GM23338 (cell line): ENCODE data around the gene RABL3. TPM values are rescaled to one million over a fixed set of nuclear protein-coding genes. Genes with fewer than 3 reads are reported as not detected.

Experiments
- ATAC-seq: fragments of 200-7000 bp; cut with Tn5 transposase; 3 replicates; pipeline ENCODE4 v1.9.1; 2020
- DNase-seq: peaks from one replicate; pipeline ENCODE4 v3.0.0-alpha.2; 2015; ENCODE audit warnings: low spot score
- H2AFZ ChIP-seq: fragments of 200-600 bp; sonication (generic); 2 replicates; pipeline ENCODE4 v1.8.0; 2016; ENCODE audit warnings: antibody characterized with exemption, mild to moderate bottlenecking, moderate library complexity
- H3F3A ChIP-seq: fragments of 200-600 bp; sonication (generic); replicated peaks from 2 replicates; pipeline ENCODE4 v1.8.0; 2017; ENCODE audit warnings: antibody characterized with exemption, mixed run types, low read depth
- H3K27ac ChIP-seq: fragments of 200-600 bp; sonication (generic); 2 replicates; pipeline ENCODE4 v1.6.1; 2016; ENCODE audit warnings: low read depth
- H3K27me3 ChIP-seq: fragments of 200-600 bp; sonication (generic); 2 replicates; pipeline ENCODE4 v1.8.0; 2016; ENCODE audit warnings: mild to moderate bottlenecking, mixed run types, moderate library complexity; ENCODE audit not compliant: insufficient read depth
- H3K36me3 ChIP-seq: fragments of 200-600 bp; sonication (generic); 2 replicates; pipeline ENCODE4 v1.8.0; 2016; ENCODE audit warnings: mild to moderate bottlenecking; ENCODE audit not compliant: insufficient read depth
- H3K4me1 ChIP-seq: fragments of 200-600 bp; sonication (generic); 2 replicates; pipeline ENCODE4 v1.8.0; 2016; ENCODE audit warnings: mild to moderate bottlenecking, moderate library complexity; ENCODE audit not compliant: insufficient read depth
- H3K4me2 ChIP-seq: fragments of 200-600 bp; sonication (generic); 2 replicates; pipeline ENCODE4 v1.7.1; 2017; ENCODE audit warnings: mixed run types
- H3K4me3 ChIP-seq: fragments of 200-600 bp; sonication (generic); 2 replicates; pipeline ENCODE4 v1.6.1; 2016; ENCODE audit warnings: mixed run types
- H3K79me2 ChIP-seq: fragments of 200-600 bp; sonication (generic); replicated peaks from 2 replicates; pipeline ENCODE4 v1.8.0; 2017; ENCODE audit warnings: mild to moderate bottlenecking; ENCODE audit not compliant: insufficient read depth
- H3K9me2 ChIP-seq: fragments of 200-600 bp; sonication (generic); 2 replicates; pipeline ENCODE4 v1.8.0; 2017; ENCODE audit not compliant: insufficient read depth
- H4K20me1 ChIP-seq: fragments of 200-600 bp; sonication (generic); replicated peaks from 2 replicates; pipeline ENCODE4 v1.8.0; 2017; ENCODE audit warnings: mild to moderate bottlenecking; ENCODE audit not compliant: insufficient read depth
- H3K27ac Mint-ChIP-seq: 2 replicates; pipeline ENCODE4 v1.8.0; 2020; ENCODE audit warnings: inconsistent platforms, mild to moderate bottlenecking, moderate library complexity, mixed read lengths
- H3K27me3 Mint-ChIP-seq: 3 replicates; pipeline ENCODE4 v1.8.0; 2022; ENCODE audit warnings: low read depth, mild to moderate bottlenecking, moderate library complexity, mixed read lengths, inconsistent platforms; ENCODE audit not compliant: insufficient read depth, poor library complexity
- H3K36me3 Mint-ChIP-seq: 3 replicates; pipeline ENCODE4 v1.8.0; 2021; ENCODE audit warnings: low read depth, mild to moderate bottlenecking, inconsistent platforms, moderate library complexity, mixed read lengths
- H3K4me1 Mint-ChIP-seq: 3 replicates; pipeline ENCODE4 v1.8.0; 2020; ENCODE audit warnings: mild to moderate bottlenecking, inconsistent platforms, mixed read lengths
- H3K4me3 Mint-ChIP-seq: 3 replicates; pipeline ENCODE4 v1.8.0; 2021; ENCODE audit warnings: moderate library complexity, mild to moderate bottlenecking, inconsistent platforms, mixed read lengths
- H3K9me3 Mint-ChIP-seq: 3 replicates; pipeline ENCODE4 v1.8.0; 2020; ENCODE audit warnings: moderate library complexity, mild to moderate bottlenecking, inconsistent platforms, mixed read lengths
- ETS1 ChIP-seq: IDR thresholded peaks from 2 replicates; pipeline ENCODE4 v1.6.1; 2016; ENCODE audit warnings: antibody characterized with exemption
- EZH2phosphoT487 ChIP-seq: fragments of 200-600 bp; sonication (generic); IDR thresholded peaks from one replicate; pipeline ENCODE4 v1.8.1; 2018; ENCODE audit warnings: antibody characterized with exemption; ENCODE audit not compliant: unreplicated experiment
- JUNB ChIP-seq: IDR thresholded peaks from one replicate; pipeline ENCODE4 v1.6.1; 2016; ENCODE audit warnings: antibody characterized with exemption; ENCODE audit not compliant: unreplicated experiment
- NANOG ChIP-seq: IDR thresholded peaks from 2 replicates; pipeline ENCODE4 v1.6.1; 2016; ENCODE audit warnings: antibody characterized with exemption, borderline replicate concordance
- POLR2AphosphoS5 ChIP-seq: IDR thresholded peaks from 2 replicates; pipeline ENCODE4 v1.6.1; 2016; ENCODE audit warnings: antibody characterized with exemption, low read depth
- REST ChIP-seq: IDR thresholded peaks from one replicate; pipeline ENCODE4 v1.6.1; 2018; ENCODE audit warnings: antibody characterized with exemption; ENCODE audit not compliant: unreplicated experiment
- ZNF114 ChIP-seq: fragments of 250-450 bp; sonication (Bioruptor Pico); IDR thresholded peaks from 2 replicates; pipeline ENCODE4 v1.5.0; 2020; ENCODE audit warnings: mild to moderate bottlenecking, moderate library complexity
- ZNF462 ChIP-seq: fragments of 250-450 bp; sonication (Bioruptor Pico); IDR thresholded peaks from 2 replicates; pipeline ENCODE4 v1.5.0; 2020; ENCODE audit warnings: mild to moderate bottlenecking, moderate library complexity
- polyA plus RNA-seq: library from polyadenylated mRNA; unstranded; fragments of >200 nt; fragmentation: Nextera tagmentation; extraction: Ambion mirVana; gene quantifications from 2 replicates; pipeline ENCODE4 v1.2.1, GENCODE V29; 2016
- total RNA-seq: library from RNA; depleted of rRNA; stranded (reverse); fragments of >200 nt; shearing (Covaris generic); gene quantifications from 2 replicates; pipeline ENCODE4 v1.2.3, GENCODE V29; 2014

RABL3 gene
- total and polyA plus RNA-seq, 2 experiments from 2014 or later: 7.8 to 9.8 TPM

- TF ChIP-seq REST: no peak
- TF ChIP-seq EZH2phosphoT487: no peak
- no peak for TF ChIP-seq ZNF114
Measured at GRCh38 chr3:120710369-120710768, 31.9 kb downstream of the RABL3 start (continued).

GRCh38 chr3:120708408-120708807 is 33.9 kb downstream of the RABL3 start:
- no peak overlapping the region for H3K4me3 Mint-ChIP-seq
- no peak overlapping the region for H3K4me3 ChIP-seq
- no peaks in the 10 kb centered on the region for H3K79me2 ChIP-seq
- H3K27ac Mint-ChIP-seq: no peak overlapping the region
- H3K27me3 Mint-ChIP-seq: no peaks in the 10 kb centered on the region
- no peak overlapping the region for H3K27ac ChIP-seq
- no peaks in the 10 kb centered on the region for H4K20me1 ChIP-seq
- no peaks in the 10 kb centered on the region for H3K27me3 ChIP-seq
- H3K4me1 Mint-ChIP-seq: peaks cover 5% of the 10 kb centered on the region; the same call in 2 of the 3 replicates
- no peaks in the 10 kb centered on the region for H3F3A ChIP-seq
- TF ChIP-seq EZH2phosphoT487 (no peak), POLR2AphosphoS5 (no peak), NANOG (no peak), ETS1 (no peak), ZNF114 (no peak), JUNB (no peak)
- no peaks in the 10 kb centered on the region for H3K4me1 ChIP-seq
- no peaks in the 10 kb centered on the region for H3K9me2 ChIP-seq
- peaks cover 10% of the 10 kb centered on the region; the same call in 2 of the 3 replicates for H3K36me3 Mint-ChIP-seq
- H3K4me2 ChIP-seq: no peak overlapping the region
- no peak for DNase-seq
- no peaks in the 10 kb centered on the region for H3K36me3 ChIP-seq
- no peak for ATAC-seq
- H3K9me3 Mint-ChIP-seq: no peaks in the 10 kb centered on the region; the same call in 2 of the 3 replicates
- H2AFZ ChIP-seq: no peak overlapping the region

- Mint-ChIP-seq H3K9me3 (no peaks in the 10 kb centered on the region; the same call in 1 of the 3 replicates), H3K4me1 (peaks cover 2% of the 10 kb centered on the region; the same call in 2 of the 3 replicates), H3K36me3 (peaks cover 21% of the 10 kb centered on the region; the same call in 2 of the 3 replicates), H3K4me3 (no peak overlapping the region), H3K27me3 (peaks cover 2% of the 10 kb centered on the region), H3K27ac (no peak overlapping the region)
- H3F3A ChIP-seq: no peaks in the 10 kb centered on the region
- H3K27me3 ChIP-seq: no peaks in the 10 kb centered on the region
- DNase-seq: no peak
- H2AFZ ChIP-seq: no peak overlapping the region
- no peak overlapping the region for H3K27ac ChIP-seq
- H3K4me2 ChIP-seq: no peak overlapping the region
- ATAC-seq: no peak
- H3K9me2 ChIP-seq: no peaks in the 10 kb centered on the region
- H3K36me3 ChIP-seq: no peaks in the 10 kb centered on the region
- no peaks in the 10 kb centered on the region for H3K4me1 ChIP-seq
- H3K4me3 ChIP-seq: no peak overlapping the region
- H4K20me1 ChIP-seq: no peaks in the 10 kb centered on the region
- H3K79me2 ChIP-seq: no peaks in the 10 kb centered on the region
- no peak for TF ChIP-seq EZH2phosphoT487
- no peak for TF ChIP-seq NANOG
- no peak for TF ChIP-seq POLR2AphosphoS5
- TF ChIP-seq ZNF462 (CRISPR knock-in tag): no peak
- TF ChIP-seq ZNF114: no peak
Measured at GRCh38 chr3:120706950-120707349, 35.4 kb downstream of the RABL3 start.
